Progenitor cell of endocrine pancreas (in vitro differentiated cells): ENCODE data around the gene JCAD. TPM values are rescaled to one million over a fixed set of nuclear protein-coding genes. Genes with fewer than 3 reads are reported as not detected.

ENCODE experiments used
- DNase-seq: peaks from one replicate; pipeline ENCODE4 v3.0.0; 2021; ENCODE audit warnings: low spot score; ENCODE audit not compliant: unreplicated experiment
- H3K27ac Mint-ChIP-seq: 2 replicates; pipeline ENCODE4 v1.8.0; 2021; ENCODE audit warnings: mild to moderate bottlenecking, moderate library complexity, mixed read lengths
- H3K27me3 Mint-ChIP-seq: 2 replicates; pipeline ENCODE4 v1.8.0; 2021; ENCODE audit warnings: mixed read lengths
- H3K36me3 Mint-ChIP-seq: 2 replicates; pipeline ENCODE4 v1.8.0; 2022; ENCODE audit warnings: mixed read lengths; ENCODE audit not compliant: insufficient read depth
- H3K4me1 Mint-ChIP-seq: 2 replicates; pipeline ENCODE4 v1.8.0; 2021; ENCODE audit warnings: low read depth, mixed read lengths
- H3K4me3 Mint-ChIP-seq: 2 replicates; pipeline ENCODE4 v1.8.0; 2021; ENCODE audit warnings: low read depth, mild to moderate bottlenecking, moderate library complexity, mixed read lengths
- H3K9me3 Mint-ChIP-seq: 2 replicates; pipeline ENCODE4 v1.8.0; 2021; ENCODE audit warnings: low read depth, mixed read lengths
- CTCF ChIP-seq: fragments of 200-600 bp; sonication (generic); IDR thresholded peaks from one replicate; pipeline ENCODE4 v1.5.0; 2021; ENCODE audit warnings: antibody characterized with exemption, mild to moderate bottlenecking; ENCODE audit not compliant: unreplicated experiment
- total RNA-seq: library from RNA; stranded (reverse); gene quantifications from 2 replicates; pipeline ENCODE4 v1.2.1, GENCODE V29; 2021

JCAD gene
- total RNA-seq, 1 donor from 2014 or later = 13.4 TPM

DNA sequence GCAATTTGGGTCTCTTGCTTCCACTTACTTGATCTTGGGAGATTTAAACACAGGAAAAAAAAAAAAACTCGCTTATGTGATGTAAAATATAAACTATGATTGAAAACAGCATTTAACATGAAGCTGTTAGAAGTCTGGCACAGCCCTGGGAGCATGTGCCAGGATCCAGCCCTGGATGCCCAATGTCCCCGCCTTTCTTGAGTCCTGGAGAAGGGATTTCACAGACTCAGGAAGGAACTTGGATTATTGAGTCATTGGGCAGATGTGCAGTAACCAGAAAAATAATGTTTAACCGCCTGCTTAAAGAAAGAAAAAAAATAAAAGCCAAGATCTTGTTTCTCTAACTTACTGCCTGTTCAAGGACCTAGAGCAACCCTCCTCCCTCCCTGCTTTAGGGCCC is 3.7 kb upstream of the JCAD start:
- Mint-ChIP-seq H3K9me3 (no peaks in the 10 kb centered on the region), H3K4me1 (peaks cover 15% of the 10 kb centered on the region), H3K27ac (no peak overlapping the region), H3K4me3 (no peak overlapping the region), H3K27me3 (peaks cover 14% of the 10 kb centered on the region), H3K36me3 (no peaks in the 10 kb centered on the region)
- TF ChIP-seq CTCF = no peak
- no peak for DNase-seq

- Mint-ChIP-seq H3K9me3 (no peaks in the 10 kb centered on the region), H3K27ac (no peak overlapping the region), H3K27me3 (peaks cover 14% of the 10 kb centered on the region), H3K36me3 (no peaks in the 10 kb centered on the region), H3K4me3 (no peak overlapping the region), H3K4me1 (peaks cover 20% of the 10 kb centered on the region)
- TF ChIP-seq CTCF = no peak
- no peak for DNase-seq
Measured at GRCh38 chr10:30062582-30062981, 3.2 kb upstream of the JCAD start.

DNA sequence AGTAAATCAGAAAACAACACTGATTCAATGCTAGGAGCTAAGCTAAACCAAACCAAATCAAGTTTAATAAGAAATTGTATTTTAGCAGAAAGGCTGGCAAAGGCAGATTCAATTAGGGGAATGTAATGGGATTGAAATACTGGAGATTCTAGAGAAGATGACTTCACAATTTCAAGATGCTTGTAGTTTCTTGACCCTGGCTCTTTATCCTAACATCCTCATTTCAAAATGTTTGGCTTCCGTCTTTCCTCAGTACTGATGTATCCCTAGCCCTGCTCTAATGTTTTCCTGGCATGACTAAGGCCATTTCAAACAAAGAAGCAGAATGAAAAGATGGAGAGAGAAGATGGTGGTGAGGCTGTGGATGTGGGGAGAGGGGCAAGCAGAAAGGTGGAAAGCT is 2.7 kb upstream of the JCAD start:
- H3K4me3 Mint-ChIP-seq = no peak overlapping the region

GRCh38 chr10:30058570-30059132 is 735 bp downstream of the JCAD start:
- H3K4me3 Mint-ChIP-seq = peak overlapping the region; percentile 79
- TF ChIP-seq CTCF = no peak
- no peaks in the 10 kb centered on the region for H3K36me3 Mint-ChIP-seq
- H3K9me3 Mint-ChIP-seq = no peaks in the 10 kb centered on the region
- peak; percentile 24 for DNase-seq
- H3K27ac Mint-ChIP-seq = peak overlapping the region; percentile 83
- peaks cover 42% of the 10 kb centered on the region for H3K4me1 Mint-ChIP-seq
- peaks cover 14% of the 10 kb centered on the region for H3K27me3 Mint-ChIP-seq

More for the DNA sequence above, 2.7 kb upstream of the JCAD start:
- DNase-seq = no peak
- no peak for TF ChIP-seq CTCF
- Mint-ChIP-seq H3K36me3 (no peaks in the 10 kb centered on the region), H3K27me3 (peaks cover 14% of the 10 kb centered on the region), H3K27ac (no peak overlapping the region), H3K9me3 (no peaks in the 10 kb centered on the region), H3K4me1 (peaks cover 23% of the 10 kb centered on the region)

GRCh38 chr10:30057894-30058556 is 1.4 kb downstream of the JCAD start:
- H3K4me1 Mint-ChIP-seq = peaks cover 42% of the 10 kb centered on the region
- H3K9me3 Mint-ChIP-seq = no peaks in the 10 kb centered on the region
- H3K4me3 Mint-ChIP-seq = peak overlapping the region; percentile 79
- H3K27me3 Mint-ChIP-seq = peaks cover 14% of the 10 kb centered on the region
- TF ChIP-seq CTCF = no peak
- H3K36me3 Mint-ChIP-seq = no peaks in the 10 kb centered on the region
- H3K27ac Mint-ChIP-seq = peak overlapping the region; percentile 83
- no peak for DNase-seq
